SU-DHL-6 (cell line): Measurements from ENCODE around the gene RILPL1.

ENCODE experiments used
- EZH2phosphoT487 ChIP-seq: fragments of 200-600 bp; sonication (generic), shearing (Covaris generic); conservative IDR thresholded peaks from 2 replicates; pipeline ENCODE4 v1.6.1; 2018; ENCODE audit warnings: mild to moderate bottlenecking, antibody characterized with exemption, low read length, moderate library complexity, mixed read lengths
- TF ChIP-seq, protein P1 (sequence below): fragments of 200-600 bp; sonication (generic); IDR thresholded peaks from one replicate; pipeline ENCODE4 v1.5.1; 2017; ENCODE audit warnings: antibody characterized with exemption, mild to moderate bottlenecking, low read length, moderate library complexity; ENCODE audit not compliant: insufficient read depth, poor library complexity, severe bottlenecking

DNA sequence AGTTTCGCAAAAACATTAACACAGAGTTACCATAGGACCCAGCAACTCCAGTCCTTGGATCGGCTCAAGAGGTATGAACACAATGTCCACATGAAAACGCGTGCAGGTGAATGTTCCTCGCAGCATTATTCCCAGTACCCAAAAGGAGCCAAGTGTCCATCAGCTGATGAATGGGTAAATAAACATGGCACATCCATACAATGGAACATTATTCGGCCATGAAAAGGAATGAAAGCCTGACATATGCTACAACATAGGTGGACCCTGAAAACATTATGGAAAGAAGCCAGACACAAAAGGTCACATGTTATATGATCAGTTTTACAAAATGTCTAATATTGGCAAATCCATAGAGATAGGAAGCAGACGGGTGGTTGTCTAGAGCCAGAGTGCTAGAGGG is 9.1 kb downstream of the RILPL1 start:
- TF ChIP-seq, protein P1, sequence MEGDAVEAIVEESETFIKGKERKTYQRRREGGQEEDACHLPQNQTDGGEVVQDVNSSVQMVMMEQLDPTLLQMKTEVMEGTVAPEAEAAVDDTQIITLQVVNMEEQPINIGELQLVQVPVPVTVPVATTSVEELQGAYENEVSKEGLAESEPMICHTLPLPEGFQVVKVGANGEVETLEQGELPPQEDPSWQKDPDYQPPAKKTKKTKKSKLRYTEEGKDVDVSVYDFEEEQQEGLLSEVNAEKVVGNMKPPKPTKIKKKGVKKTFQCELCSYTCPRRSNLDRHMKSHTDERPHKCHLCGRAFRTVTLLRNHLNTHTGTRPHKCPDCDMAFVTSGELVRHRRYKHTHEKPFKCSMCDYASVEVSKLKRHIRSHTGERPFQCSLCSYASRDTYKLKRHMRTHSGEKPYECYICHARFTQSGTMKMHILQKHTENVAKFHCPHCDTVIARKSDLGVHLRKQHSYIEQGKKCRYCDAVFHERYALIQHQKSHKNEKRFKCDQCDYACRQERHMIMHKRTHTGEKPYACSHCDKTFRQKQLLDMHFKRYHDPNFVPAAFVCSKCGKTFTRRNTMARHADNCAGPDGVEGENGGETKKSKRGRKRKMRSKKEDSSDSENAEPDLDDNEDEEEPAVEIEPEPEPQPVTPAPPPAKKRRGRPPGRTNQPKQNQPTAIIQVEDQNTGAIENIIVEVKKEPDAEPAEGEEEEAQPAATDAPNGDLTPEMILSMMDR: no peak
- TF ChIP-seq EZH2phosphoT487: no peak
